Measurements from ENCODE around the gene CD5L.

- no peak for TF ChIP-seq CTCF (IDR thresholded peaks at IDR 0.05)
- no peak for TF ChIP-seq POLR2A (IDR thresholded peaks at IDR 0.05)
These were observed 14.9 kb upstream of the CD5L start for GRCh38 chr1:157856538-157856937.
